Activated naive CD4-positive, alpha-beta T cell treated with Interleukin-2 at 50 U/mL for 16 hours (primary cell): ENCODE data around the gene AKIP1.

Experiments used
- DNase-seq: peaks from one replicate; pipeline ENCODE4 v3.0.0-alpha.2; 2020

The AKIP1 gene

DNA sequence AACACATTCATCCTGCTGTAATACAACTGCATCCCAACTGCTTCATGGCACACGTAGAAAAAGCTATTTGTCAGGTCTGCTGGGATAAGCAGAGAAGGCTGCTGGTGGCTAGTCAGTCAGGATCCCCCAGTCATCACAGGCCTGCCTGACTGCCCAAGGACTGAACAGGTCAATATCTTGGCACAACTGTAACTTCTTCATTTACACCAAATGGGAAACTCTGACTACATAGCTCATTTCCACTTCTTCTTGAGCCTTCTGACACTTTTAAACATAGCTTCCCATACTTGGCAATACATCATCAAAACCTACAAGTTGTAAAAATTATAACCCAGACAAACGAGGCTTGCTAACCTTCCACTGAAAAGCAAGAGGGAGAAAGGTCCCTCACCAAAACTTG is 50.4 kb downstream of the AKIP1 start:
- no peak for DNase-seq

DNA sequence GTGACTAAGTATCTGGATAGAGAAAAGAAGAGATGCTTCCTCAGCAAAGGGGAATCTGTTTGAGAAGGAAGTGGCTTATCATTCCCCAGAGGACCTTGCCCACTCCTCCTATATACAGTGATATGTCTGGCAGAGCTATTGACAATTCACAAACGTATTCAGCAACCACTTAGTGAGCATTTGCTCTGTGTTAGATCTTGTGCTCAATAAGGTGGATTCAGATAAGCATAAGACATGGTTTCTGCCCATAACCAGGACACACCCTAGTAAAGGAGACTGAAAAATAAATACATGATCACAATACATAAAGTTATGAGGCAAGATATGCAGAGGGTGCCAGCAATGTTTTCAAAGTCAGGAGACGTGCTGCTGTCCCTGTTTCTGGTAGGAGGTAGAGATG is 51.9 kb downstream of the AKIP1 start:
- DNase-seq = no peak

GRCh38 chr11:8963569-8964323 is 52.8 kb downstream of the AKIP1 start:
- peak; percentile 81 for DNase-seq

GRCh38 chr11:8964324-8965320 is 53.6 kb downstream of the AKIP1 start, which contains the start of gene TMEM9B:
Gene TMEM9B, minus strand, starts transcription at chr11:8964442. Its CDS starts 129 bp downstream, at chr11:8964313.
- DNase-seq = peak; percentile 83

DNA sequence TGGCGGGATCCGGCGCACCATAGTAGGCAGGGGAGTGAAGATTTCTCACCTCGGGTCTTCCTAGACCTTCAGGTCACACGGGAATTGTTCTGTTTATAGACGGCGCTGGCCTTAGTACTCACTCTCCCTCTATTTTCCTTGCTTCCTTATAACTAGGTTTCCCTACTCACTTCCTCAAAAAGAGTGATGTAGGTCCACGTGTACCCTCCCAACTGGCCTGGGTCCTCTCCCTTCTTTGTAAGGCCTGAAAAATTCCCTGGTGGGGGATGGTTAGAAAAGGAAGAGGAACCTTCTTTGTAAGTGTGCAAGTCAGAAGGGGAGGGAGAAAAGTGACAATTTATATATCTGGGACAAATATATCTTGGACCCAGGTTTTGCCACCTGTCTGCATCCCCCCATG is 56.2 kb downstream of the AKIP1 start:
- DNase-seq = no peak
